IMR-90 (cell line): Measurements from ENCODE around the gene SNCG. TPM values are rescaled to one million over a fixed set of nuclear protein-coding genes. Genes with fewer than 3 reads are reported as not detected.
A peak's percentile ranks its signal among the peaks of the same experiment; 100 is the strongest.

Experiments used
- ATAC-seq: fragments of 200-7000 bp; cut with Tn5 transposase; 2 replicates; pipeline ENCODE4 v1.9.1; 2020; ENCODE audit warnings: low read depth, mild to moderate bottlenecking, moderate library complexity
- BruUV-seq: library from RNA; stranded (reverse); fragments of 400-500 nt; replicated peaks from 2 replicates; lab custom pipeline; 2021; lab: Mats Ljungman, UMichigan
- CTCF ChIA-PET: fragments of 300-600 bp; formaldehyde crosslinking; extraction: SDS; loops from one replicate; lab custom pipeline; 2021; ENCODE audit warnings: antibody characterized with exemption; lab: Yijun Ruan, JAX
- POLR2A ChIA-PET: fragments of 300-600 bp; sonication (Branson Sonifier 250); formaldehyde crosslinking; loops from one replicate; lab custom pipeline; 2022; ENCODE audit warnings: antibody characterized with exemption; ENCODE audit not compliant: unreplicated experiment; lab: Charles Lee
- DNase-seq: peaks from one replicate; pipeline ENCODE4 v3.0.0; 2013
- H2AFZ ChIP-seq: replicated peaks from 2 replicates; pipeline ENCODE3; 2013; ENCODE audit warnings: low read length, mild to moderate bottlenecking; ENCODE audit not compliant: poor library complexity
- H2AK5ac ChIP-seq: 2 replicates; pipeline ENCODE4 v1.6.1; 2013; ENCODE audit warnings: low read depth, low read length, inconsistent platforms
- H2AK9ac ChIP-seq: replicated peaks from 2 replicates; pipeline ENCODE3; 2013; ENCODE audit warnings: mild to moderate bottlenecking, low read depth, low read length, moderate library complexity; ENCODE audit not compliant: poor library complexity
- H2BK120ac ChIP-seq: 2 replicates; pipeline ENCODE4 v1.6.1; 2013; ENCODE audit warnings: low read depth, low read length, inconsistent platforms
- H2BK15ac ChIP-seq: 3 replicates; pipeline ENCODE4 v1.6.1; 2013; ENCODE audit warnings: low read depth, low read length, inconsistent platforms
- H2BK20ac ChIP-seq: 2 replicates; pipeline ENCODE4 v1.6.1; 2013; ENCODE audit warnings: low read depth, mild to moderate bottlenecking, inconsistent platforms, low read length, moderate library complexity
- H2BK5ac ChIP-seq: 2 replicates; pipeline ENCODE4 v1.6.1; 2013; ENCODE audit warnings: mild to moderate bottlenecking, low read depth, low read length, inconsistent platforms; ENCODE audit not compliant: poor library complexity, severe bottlenecking
- H3K14ac ChIP-seq: replicated peaks from 2 replicates; pipeline ENCODE4 v1.6.1; 2013; ENCODE audit warnings: low read depth, low read length, inconsistent platforms
- H3K18ac ChIP-seq: 2 replicates; pipeline ENCODE4 v1.6.1; 2013; ENCODE audit warnings: low read depth, low read length, control low read depth
- H3K23ac ChIP-seq: 2 replicates; pipeline ENCODE4 v1.6.1; 2013; ENCODE audit warnings: low read depth, low read length, inconsistent platforms
- H3K27ac ChIP-seq: 2 replicates; pipeline ENCODE4 v1.5.1; 2013; ENCODE audit warnings: mild to moderate bottlenecking, control low read depth, low read length; ENCODE audit not compliant: insufficient read depth
- H3K27me3 ChIP-seq: 2 replicates; pipeline ENCODE4 v1.6.1; 2013; ENCODE audit warnings: low read length; ENCODE audit not compliant: control insufficient read depth, insufficient read depth
- H3K36me3 ChIP-seq: 2 replicates; pipeline ENCODE4 v1.6.1; 2013; ENCODE audit warnings: low read length, mixed read lengths; ENCODE audit not compliant: control insufficient read depth, insufficient read depth
- H3K4ac ChIP-seq: 2 replicates; pipeline ENCODE4 v1.6.1; 2013; ENCODE audit warnings: low read depth, low read length, inconsistent platforms
- H3K4me1 ChIP-seq: 2 replicates; pipeline ENCODE4 v1.6.1; 2013; ENCODE audit warnings: low read length, mixed read lengths; ENCODE audit not compliant: control insufficient read depth, insufficient read depth
- H3K4me2 ChIP-seq: 2 replicates; pipeline ENCODE4 v1.6.1; 2013; ENCODE audit warnings: low read depth, mild to moderate bottlenecking, control low read depth, low read length, moderate library complexity
- H3K4me3 ChIP-seq: 2 replicates; pipeline ENCODE4 v1.5.1; 2013; ENCODE audit warnings: low read depth, mild to moderate bottlenecking, control low read depth, low read length, moderate library complexity; ENCODE audit not compliant: insufficient read depth
- H3K56ac ChIP-seq: 2 replicates; pipeline ENCODE4 v1.6.1; 2013; ENCODE audit warnings: low read length, inconsistent platforms; ENCODE audit not compliant: insufficient read depth; ENCODE audit errors: extremely low read depth
- H3K79me1 ChIP-seq, 2 experiments: 2 replicates each; pipeline ENCODE4 v1.6.1; 2013; ENCODE audit warnings: low read length in 2 of 2, inconsistent platforms in 1 of 2, low read depth in 1 of 2
- H3K9ac ChIP-seq: 2 replicates; pipeline ENCODE4 v1.6.1; 2013; ENCODE audit warnings: low read depth, low read length, control low read depth
- H3K9me1 ChIP-seq: 2 replicates; pipeline ENCODE4 v1.6.1; 2013; ENCODE audit warnings: low read length, inconsistent platforms; ENCODE audit not compliant: insufficient read depth
- H3K9me3 ChIP-seq: 2 replicates; pipeline ENCODE4 v1.6.1; 2013; ENCODE audit warnings: low read length; ENCODE audit not compliant: control insufficient read depth, insufficient read depth
- H4K20me1 ChIP-seq: 2 replicates; pipeline ENCODE4 v1.6.1; 2013; ENCODE audit warnings: low read length, inconsistent platforms; ENCODE audit not compliant: insufficient read depth
- H4K5ac ChIP-seq: 2 replicates; pipeline ENCODE4 v1.6.1; 2013; ENCODE audit warnings: mild to moderate bottlenecking, low read depth, low read length, control low read depth
- H4K8ac ChIP-seq, 2 experiments: 2 replicates each; pipeline ENCODE4 v1.6.1; 2013; ENCODE audit warnings: low read depth in 2 of 2, low read length in 2 of 2, control low read depth in 1 of 2, inconsistent platforms in 1 of 2
- H4K91ac ChIP-seq: 2 replicates; pipeline ENCODE4 v1.6.1; 2013; ENCODE audit warnings: low read depth, low read length, inconsistent platforms; ENCODE audit not compliant: insufficient read depth
- BHLHE40 ChIP-seq: fragments of 150-350 bp; IDR thresholded peaks from 2 replicates; pipeline ENCODE4 v1.6.1; 2016; ENCODE audit warnings: mild to moderate bottlenecking, low read depth, low read length
- CEBPB ChIP-seq: IDR thresholded peaks from 2 replicates; pipeline ENCODE4 v1.6.1; 2012; ENCODE audit warnings: low read depth, low read length, improper control_type of control experiment
- FOS ChIP-seq: fragments of 150-350 bp; IDR thresholded peaks from 2 replicates; pipeline ENCODE4 v1.6.1; 2016; ENCODE audit warnings: low read depth, low read length
- MAFK ChIP-seq: IDR thresholded peaks from 2 replicates; pipeline ENCODE4 v1.6.1; 2012; ENCODE audit warnings: low read depth, low read length, improper control_type of control experiment
- MAZ ChIP-seq: IDR thresholded peaks from 2 replicates; pipeline ENCODE4 v1.6.1; 2012; ENCODE audit warnings: low read depth, mild to moderate bottlenecking, low read length, improper control_type of control experiment, moderate library complexity, borderline replicate concordance
- NFE2L2 ChIP-seq: fragments of 150-350 bp; IDR thresholded peaks from 2 replicates; pipeline ENCODE4 v1.6.1; 2016; ENCODE audit warnings: low read depth, mild to moderate bottlenecking, low read length
- POLR2A ChIP-seq: IDR thresholded peaks from 2 replicates; pipeline ENCODE4 v1.6.1; 2012; ENCODE audit warnings: mild to moderate bottlenecking, low read depth, low read length
- RAD21 ChIP-seq: IDR thresholded peaks from 2 replicates; pipeline ENCODE4 v1.6.1; 2012; ENCODE audit warnings: low read length, improper control_type of control experiment
- RCOR1 ChIP-seq: IDR thresholded peaks from 2 replicates; pipeline ENCODE4 v1.6.1; 2012; ENCODE audit warnings: mild to moderate bottlenecking, low read length, improper control_type of control experiment; ENCODE audit not compliant: insufficient replicate concordance
- RFX5 ChIP-seq: IDR thresholded peaks from 2 replicates; pipeline ENCODE4 v1.8.0; 2012; ENCODE audit warnings: low read depth, mild to moderate bottlenecking, low read length, moderate library complexity
- SMC3 ChIP-seq: fragments of 150-350 bp; IDR thresholded peaks from 2 replicates; pipeline ENCODE4 v1.6.1; 2016; ENCODE audit warnings: low read depth, mild to moderate bottlenecking, antibody characterized with exemption, low read length, moderate library complexity
- WGBS, 2 experiments: methylation state at CpG; one replicate each; pipeline versions ENCODE4 v1.1.5 to v1.1.7; 2013; ENCODE audit warnings: missing lambda C conversion rate in 2 of 2; ENCODE audit not compliant: insufficient read length in 1 of 2; ENCODE audit errors: extremely low coverage in 2 of 2; 5-methylcytosine and 5-hydroxymethylcytosine counted together
- dilution Hi-C: fragments of 300-500 bp; cut with HindIII; formaldehyde crosslinking; loops from one replicate; pipeline ENCODE4 v1.14.3; 2018; ENCODE audit warnings: low sequenced_read_pairs; ENCODE audit not compliant: unreplicated experiment
- in situ Hi-C: fragments of 300-500 bp; cut with MboI; formaldehyde crosslinking; loops from 3 replicates; pipeline ENCODE4 v1.14.3; 2019; ENCODE audit warnings: low sequenced_read_pairs, inconsistent platforms, mixed read lengths
- intact Hi-C: fragments of 100-400 bp; cut with micrococcal nuclease; formaldehyde crosslinking; loops from 2 replicates; pipeline ENCODE4 v1.10.0; 2022
- polyA plus RNA-seq, 3 experiments: library from polyadenylated mRNA; depleted of rRNA; stranded (reverse); fragments of >200 nt; gene quantifications; 2 replicates each; pipeline ENCODE4 v1.2.3, GENCODE V29; 2012; ENCODE audit warnings: low replicate concordance in 1 of 3
- total RNA-seq: library from RNA; depleted of rRNA; stranded (reverse); fragments of >200 nt; gene quantifications from 2 replicates; pipeline ENCODE4 v1.2.3, GENCODE V29; 2012
- TF ChIP-seq, protein P1 (sequence below): conservative IDR thresholded peaks from 2 replicates; pipeline ENCODE4 v1.5.1; 2012; ENCODE audit warnings: mild to moderate bottlenecking, low read depth, low read length, improper control_type of control experiment
- TF ChIP-seq, protein P2 (sequence below): fragments of 150-350 bp; IDR thresholded peaks from 2 replicates; pipeline ENCODE4 v1.6.1; 2016; ENCODE audit warnings: low read depth, mild to moderate bottlenecking, low read length, moderate library complexity, borderline replicate concordance
- TF ChIP-seq, protein P3 (sequence below): fragments of 150-350 bp; IDR thresholded peaks from 2 replicates; pipeline ENCODE4 v1.6.1; 2017; ENCODE audit warnings: mild to moderate bottlenecking, antibody characterized with exemption, low read length, low read depth

The SNCG gene
- total and polyA plus RNA-seq, 2 of the 4 experiments (the other 2 are of a cell fraction): 10.6 to 19.0 TPM

DNA sequence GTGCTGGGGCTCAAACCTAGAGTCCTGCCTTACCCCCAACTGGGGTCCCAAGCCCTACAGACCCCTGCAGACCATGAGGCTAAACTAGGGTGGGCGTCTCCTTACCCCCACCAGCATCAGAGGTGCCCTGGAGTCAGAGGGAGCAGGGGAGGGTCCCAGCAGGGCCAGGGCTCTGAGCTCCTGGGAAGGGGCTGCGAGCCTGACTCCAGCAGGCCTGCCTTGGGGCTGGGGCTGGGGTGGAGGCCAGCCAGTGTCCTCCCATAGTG, 1.3 kb downstream of the SNCG start:
- H3K27me3 ChIP-seq: no peaks in the 10 kb centered on the region
- dilution Hi-C loops: no loop called here
- intact Hi-C loops: no loop called here
- H3K56ac ChIP-seq: peak overlapping the region; percentile 8; the same call in 1 of the 2 replicates
- H3K27ac ChIP-seq: no peak overlapping the region; the same call in 1 of the 2 replicates
- peaks cover 14% of the 10 kb centered on the region for H3K4me1 ChIP-seq
- TF ChIP-seq, protein P1, sequence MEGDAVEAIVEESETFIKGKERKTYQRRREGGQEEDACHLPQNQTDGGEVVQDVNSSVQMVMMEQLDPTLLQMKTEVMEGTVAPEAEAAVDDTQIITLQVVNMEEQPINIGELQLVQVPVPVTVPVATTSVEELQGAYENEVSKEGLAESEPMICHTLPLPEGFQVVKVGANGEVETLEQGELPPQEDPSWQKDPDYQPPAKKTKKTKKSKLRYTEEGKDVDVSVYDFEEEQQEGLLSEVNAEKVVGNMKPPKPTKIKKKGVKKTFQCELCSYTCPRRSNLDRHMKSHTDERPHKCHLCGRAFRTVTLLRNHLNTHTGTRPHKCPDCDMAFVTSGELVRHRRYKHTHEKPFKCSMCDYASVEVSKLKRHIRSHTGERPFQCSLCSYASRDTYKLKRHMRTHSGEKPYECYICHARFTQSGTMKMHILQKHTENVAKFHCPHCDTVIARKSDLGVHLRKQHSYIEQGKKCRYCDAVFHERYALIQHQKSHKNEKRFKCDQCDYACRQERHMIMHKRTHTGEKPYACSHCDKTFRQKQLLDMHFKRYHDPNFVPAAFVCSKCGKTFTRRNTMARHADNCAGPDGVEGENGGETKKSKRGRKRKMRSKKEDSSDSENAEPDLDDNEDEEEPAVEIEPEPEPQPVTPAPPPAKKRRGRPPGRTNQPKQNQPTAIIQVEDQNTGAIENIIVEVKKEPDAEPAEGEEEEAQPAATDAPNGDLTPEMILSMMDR: no peak
- TF ChIP-seq RCOR1: no peak
- TF ChIP-seq, protein P2, sequence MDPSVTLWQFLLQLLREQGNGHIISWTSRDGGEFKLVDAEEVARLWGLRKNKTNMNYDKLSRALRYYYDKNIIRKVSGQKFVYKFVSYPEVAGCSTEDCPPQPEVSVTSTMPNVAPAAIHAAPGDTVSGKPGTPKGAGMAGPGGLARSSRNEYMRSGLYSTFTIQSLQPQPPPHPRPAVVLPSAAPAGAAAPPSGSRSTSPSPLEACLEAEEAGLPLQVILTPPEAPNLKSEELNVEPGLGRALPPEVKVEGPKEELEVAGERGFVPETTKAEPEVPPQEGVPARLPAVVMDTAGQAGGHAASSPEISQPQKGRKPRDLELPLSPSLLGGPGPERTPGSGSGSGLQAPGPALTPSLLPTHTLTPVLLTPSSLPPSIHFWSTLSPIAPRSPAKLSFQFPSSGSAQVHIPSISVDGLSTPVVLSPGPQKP: no peak
- no peak for TF ChIP-seq CEBPB
- TF ChIP-seq, protein P3, sequence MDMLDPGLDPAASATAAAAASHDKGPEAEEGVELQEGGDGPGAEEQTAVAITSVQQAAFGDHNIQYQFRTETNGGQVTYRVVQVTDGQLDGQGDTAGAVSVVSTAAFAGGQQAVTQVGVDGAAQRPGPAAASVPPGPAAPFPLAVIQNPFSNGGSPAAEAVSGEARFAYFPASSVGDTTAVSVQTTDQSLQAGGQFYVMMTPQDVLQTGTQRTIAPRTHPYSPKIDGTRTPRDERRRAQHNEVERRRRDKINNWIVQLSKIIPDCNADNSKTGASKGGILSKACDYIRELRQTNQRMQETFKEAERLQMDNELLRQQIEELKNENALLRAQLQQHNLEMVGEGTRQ: no peak
- no peak for TF ChIP-seq FOS
- no peak for TF ChIP-seq MAZ
- no peak for TF ChIP-seq BHLHE40
- TF ChIP-seq MAFK: no peak
- TF ChIP-seq POLR2A: no peak
- no peak for TF ChIP-seq SMC3
- TF ChIP-seq NFE2L2: no peak
- no peak for TF ChIP-seq RFX5
- TF ChIP-seq RAD21: no peak
- H4K91ac ChIP-seq: peak overlapping the region; percentile 96
- no peak for ATAC-seq
- peak overlapping the region; percentile 19; the same call in 1 of the 2 replicates for H3K18ac ChIP-seq
- DNase-seq: no peak
- H2BK120ac ChIP-seq: peak overlapping the region; percentile 98
- peak overlapping the region; percentile 89 to 96; a peak in 3 of 4 replicates for H4K8ac ChIP-seq
- H3K9me1 ChIP-seq: peaks cover 12% of the 10 kb centered on the region
- peak overlapping the region; percentile 80; the same call in 2 of the 3 replicates for H2BK15ac ChIP-seq
- peak overlapping the region; percentile 92 for H2AFZ ChIP-seq
- peak overlapping the region; percentile 97 for H3K4ac ChIP-seq
- peak overlapping the region; percentile 99 for H2AK9ac ChIP-seq
- peak overlapping the region; percentile 25 for H2BK5ac ChIP-seq
- H3K9ac ChIP-seq: no peak overlapping the region
- no TSS peak for BruUV-seq
- H4K5ac ChIP-seq: peak overlapping the region; percentile 72
- peak overlapping the region; percentile 98 for H2AK5ac ChIP-seq
- no peak overlapping the region for H3K4me2 ChIP-seq
- peak overlapping the region; percentile 77 for H2BK20ac ChIP-seq
- 71% methylated on average over 1 of the region's 2 CpGs; no CpG with 5 or more reads in 1 of the 2 experiments for WGBS, 2 experiments
- no peak overlapping the region for H3K4me3 ChIP-seq
- ChIA-PET POLR2A (no interaction called here), CTCF (interaction anchor here (0.9 kb wide), 1 partner anchor 271 kb away, joined by 3 read pairs; no protein-coding TSS in a partner anchor)
- H3K79me1 ChIP-seq: peaks cover 0 to 13% of the 10 kb centered on the region in 2 experiments; a peak in 1 of 4 replicates
- peak overlapping the region; percentile 75 for H3K14ac ChIP-seq
- no peaks in the 10 kb centered on the region for H4K20me1 ChIP-seq
- in situ Hi-C loops: no loop called here
- no peaks in the 10 kb centered on the region for H3K9me3 ChIP-seq
- no peaks in the 10 kb centered on the region for H3K36me3 ChIP-seq
- no peak overlapping the region for H3K23ac ChIP-seq
